Suppressor macrophage (primary cell): ENCODE data around the gene MYL12B.

Experiments used
- DNase-seq, 4 experiments: peaks; one replicate each; pipeline ENCODE4 v3.0.0-alpha.2; 2020 to 2022

MYL12B gene

GRCh38 chr18:3263132-3263700, 1.3 kb downstream of the MYL12B start:
- DNase-seq, result no peak

GRCh38 chr18:3264362-3264761, 2.4 kb downstream of the MYL12B start:
- no peak for DNase-seq

GRCh38 chr18:3265564-3266033, 3.7 kb downstream of the MYL12B start:
- no peak for DNase-seq

GRCh38 chr18:3266062-3266608, 4.2 kb downstream of the MYL12B start:
- DNase-seq, result no peak

- no peak for DNase-seq
Observed at GRCh38 chr18:3268306-3268705, 6.4 kb downstream of the MYL12B start.

- DNase-seq, result peak; percentile 26 to 66 (median 48)
Observed at GRCh38 chr18:3269241-3269913, 7.4 kb downstream of the MYL12B start.

GRCh38 chr18:3269914-3270299, 8.0 kb downstream of the MYL12B start:
- no peak for DNase-seq

- no peak for DNase-seq
Observed at GRCh38 chr18:3273042-3273441, 11.1 kb downstream of the MYL12B start.

- DNase-seq, result peak in 3 of 4 experiments; percentile 23 to 37 (median 28)
Observed at GRCh38 chr18:3277643-3278213, 15.8 kb downstream of the MYL12B start.

- peak in 2 of 4 experiments; percentile 36 to 50 for DNase-seq
Observed at GRCh38 chr18:3279201-3280185, 17.6 kb downstream of the MYL12B start.

- peak; percentile 31 to 91 (median 88) for DNase-seq
Observed at GRCh38 chr18:3281456-3282400, 19.8 kb downstream of the MYL12B start.

GRCh38 chr18:3283253-3283863, 21.4 kb downstream of the MYL12B start:
- no peak for DNase-seq

- DNase-seq, result no peak
Observed at GRCh38 chr18:3283908-3284307, 22.0 kb downstream of the MYL12B start.

GRCh38 chr18:3284501-3284900, 22.6 kb downstream of the MYL12B start:
- DNase-seq, result no peak

GRCh38 chr18:3286159-3286558, 24.2 kb downstream of the MYL12B start:
- DNase-seq, result peak in 2 of 4 experiments; percentile 31 to 34

GRCh38 chr18:3293196-3293951, 31.4 kb downstream of the MYL12B start:
- DNase-seq, result peak in 3 of 4 experiments; percentile 23 to 51 (median 46)

GRCh38 chr18:3294435-3295080, 32.6 kb downstream of the MYL12B start:
- no peak for DNase-seq

- peak; percentile 89 to 93 (median 90) for DNase-seq
Observed at GRCh38 chr18:3297025-3297984, 35.4 kb downstream of the MYL12B start.
